ENCODE results near the gene ARHGAP12.

Gene ARHGAP12

DNA sequence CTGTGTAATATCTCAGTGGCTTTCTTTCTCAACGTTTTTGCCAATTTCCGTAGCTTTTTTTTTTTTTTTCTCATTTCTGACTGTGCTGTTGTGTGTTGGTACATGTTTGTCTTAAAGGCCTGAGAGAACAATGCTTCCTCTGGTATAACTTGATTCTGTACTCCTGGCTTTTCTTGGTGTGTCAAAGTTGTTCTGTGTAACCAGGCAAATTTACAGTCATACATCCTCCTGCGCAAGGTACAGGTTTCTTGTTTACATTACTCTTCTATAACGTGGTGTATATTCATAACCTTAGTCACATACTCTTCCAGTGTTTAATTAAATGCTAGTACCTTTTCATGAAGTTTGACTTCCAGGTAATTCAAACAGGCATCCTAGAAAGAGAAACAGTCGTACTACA, 8.3 kb upstream of the ARHGAP12 start:
- DNase-seq (ENCODE audit: low read depth in 1 of 2, low spot score in 1 of 2), result no peak

DNA sequence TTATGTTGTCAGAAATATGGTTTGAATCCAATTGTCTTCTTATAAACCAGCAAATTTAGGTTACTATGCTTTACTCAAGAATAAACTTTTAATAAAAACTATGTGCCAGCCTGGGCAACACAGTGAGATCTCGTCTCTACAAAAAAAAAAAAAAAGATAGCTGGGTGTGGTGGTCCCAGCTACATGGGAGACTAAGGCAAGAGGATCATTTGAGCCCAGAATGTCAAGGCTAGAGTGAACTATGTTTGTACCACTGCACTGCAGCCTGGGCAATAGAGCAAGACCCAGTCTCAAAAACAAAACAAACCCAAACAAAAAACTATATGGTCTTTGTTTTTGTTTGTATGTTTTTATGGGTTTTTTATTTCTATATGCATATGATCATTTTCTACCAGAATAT, 7.5 kb upstream of the ARHGAP12 start:
- no peak overlapping the region for H3K27ac ChIP-seq (replicated peaks)
- DNase-seq (ENCODE audit: low read depth in 1 of 2, low spot score in 1 of 2), result no peak
- peaks cover 2% of the 10 kb centered on the region for H3K27me3 ChIP-seq (ENCODE audit: insufficient read depth, poor library complexity, severe bottlenecking)
- H3K4me3 ChIP-seq (replicated peaks; ENCODE audit: insufficient read depth, low read length), result no peak overlapping the region
- TF ChIP-seq POLR2AphosphoS5 (IDR thresholded peaks at IDR 0.05; ENCODE audit: low read depth) (no peak), SPI1 (IDR thresholded peaks at IDR 0.05; ENCODE audit: borderline replicate concordance, low read depth) (no peak), GABPA (IDR thresholded peaks at IDR 0.05; ENCODE audit: low read depth) (no peak)
- TF ChIP-seq, protein P1, sequence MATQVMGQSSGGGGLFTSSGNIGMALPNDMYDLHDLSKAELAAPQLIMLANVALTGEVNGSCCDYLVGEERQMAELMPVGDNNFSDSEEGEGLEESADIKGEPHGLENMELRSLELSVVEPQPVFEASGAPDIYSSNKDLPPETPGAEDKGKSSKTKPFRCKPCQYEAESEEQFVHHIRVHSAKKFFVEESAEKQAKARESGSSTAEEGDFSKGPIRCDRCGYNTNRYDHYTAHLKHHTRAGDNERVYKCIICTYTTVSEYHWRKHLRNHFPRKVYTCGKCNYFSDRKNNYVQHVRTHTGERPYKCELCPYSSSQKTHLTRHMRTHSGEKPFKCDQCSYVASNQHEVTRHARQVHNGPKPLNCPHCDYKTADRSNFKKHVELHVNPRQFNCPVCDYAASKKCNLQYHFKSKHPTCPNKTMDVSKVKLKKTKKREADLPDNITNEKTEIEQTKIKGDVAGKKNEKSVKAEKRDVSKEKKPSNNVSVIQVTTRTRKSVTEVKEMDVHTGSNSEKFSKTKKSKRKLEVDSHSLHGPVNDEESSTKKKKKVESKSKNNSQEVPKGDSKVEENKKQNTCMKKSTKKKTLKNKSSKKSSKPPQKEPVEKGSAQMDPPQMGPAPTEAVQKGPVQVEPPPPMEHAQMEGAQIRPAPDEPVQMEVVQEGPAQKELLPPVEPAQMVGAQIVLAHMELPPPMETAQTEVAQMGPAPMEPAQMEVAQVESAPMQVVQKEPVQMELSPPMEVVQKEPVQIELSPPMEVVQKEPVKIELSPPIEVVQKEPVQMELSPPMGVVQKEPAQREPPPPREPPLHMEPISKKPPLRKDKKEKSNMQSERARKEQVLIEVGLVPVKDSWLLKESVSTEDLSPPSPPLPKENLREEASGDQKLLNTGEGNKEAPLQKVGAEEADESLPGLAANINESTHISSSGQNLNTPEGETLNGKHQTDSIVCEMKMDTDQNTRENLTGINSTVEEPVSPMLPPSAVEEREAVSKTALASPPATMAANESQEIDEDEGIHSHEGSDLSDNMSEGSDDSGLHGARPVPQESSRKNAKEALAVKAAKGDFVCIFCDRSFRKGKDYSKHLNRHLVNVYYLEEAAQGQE (IDR thresholded peaks at IDR 0.05; ENCODE audit: insufficient replicate concordance, low read depth), result no peak
- TF ChIP-seq, protein P2, sequence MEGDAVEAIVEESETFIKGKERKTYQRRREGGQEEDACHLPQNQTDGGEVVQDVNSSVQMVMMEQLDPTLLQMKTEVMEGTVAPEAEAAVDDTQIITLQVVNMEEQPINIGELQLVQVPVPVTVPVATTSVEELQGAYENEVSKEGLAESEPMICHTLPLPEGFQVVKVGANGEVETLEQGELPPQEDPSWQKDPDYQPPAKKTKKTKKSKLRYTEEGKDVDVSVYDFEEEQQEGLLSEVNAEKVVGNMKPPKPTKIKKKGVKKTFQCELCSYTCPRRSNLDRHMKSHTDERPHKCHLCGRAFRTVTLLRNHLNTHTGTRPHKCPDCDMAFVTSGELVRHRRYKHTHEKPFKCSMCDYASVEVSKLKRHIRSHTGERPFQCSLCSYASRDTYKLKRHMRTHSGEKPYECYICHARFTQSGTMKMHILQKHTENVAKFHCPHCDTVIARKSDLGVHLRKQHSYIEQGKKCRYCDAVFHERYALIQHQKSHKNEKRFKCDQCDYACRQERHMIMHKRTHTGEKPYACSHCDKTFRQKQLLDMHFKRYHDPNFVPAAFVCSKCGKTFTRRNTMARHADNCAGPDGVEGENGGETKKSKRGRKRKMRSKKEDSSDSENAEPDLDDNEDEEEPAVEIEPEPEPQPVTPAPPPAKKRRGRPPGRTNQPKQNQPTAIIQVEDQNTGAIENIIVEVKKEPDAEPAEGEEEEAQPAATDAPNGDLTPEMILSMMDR (IDR thresholded peaks at IDR 0.05; ENCODE audit: insufficient read depth, low read length), result no peak

More for the DNA sequence above, 8.3 kb upstream of the ARHGAP12 start:
- TF ChIP-seq, protein P1 (IDR thresholded peaks at IDR 0.05; ENCODE audit: insufficient replicate concordance, low read depth), result no peak
- TF ChIP-seq, protein P2 (IDR thresholded peaks at IDR 0.05; ENCODE audit: insufficient read depth, low read length), result no peak
- TF ChIP-seq SPI1 (IDR thresholded peaks at IDR 0.05; ENCODE audit: borderline replicate concordance, low read depth), result no peak
- TF ChIP-seq GABPA (IDR thresholded peaks at IDR 0.05; ENCODE audit: low read depth), result no peak
- TF ChIP-seq POLR2AphosphoS5 (IDR thresholded peaks at IDR 0.05; ENCODE audit: low read depth), result no peak
- peaks cover 2% of the 10 kb centered on the region for H3K27me3 ChIP-seq (ENCODE audit: insufficient read depth, poor library complexity, severe bottlenecking)
- H3K4me3 ChIP-seq (replicated peaks; ENCODE audit: insufficient read depth, low read length), result no peak overlapping the region
- H3K27ac ChIP-seq (replicated peaks), result no peak overlapping the region

DNA sequence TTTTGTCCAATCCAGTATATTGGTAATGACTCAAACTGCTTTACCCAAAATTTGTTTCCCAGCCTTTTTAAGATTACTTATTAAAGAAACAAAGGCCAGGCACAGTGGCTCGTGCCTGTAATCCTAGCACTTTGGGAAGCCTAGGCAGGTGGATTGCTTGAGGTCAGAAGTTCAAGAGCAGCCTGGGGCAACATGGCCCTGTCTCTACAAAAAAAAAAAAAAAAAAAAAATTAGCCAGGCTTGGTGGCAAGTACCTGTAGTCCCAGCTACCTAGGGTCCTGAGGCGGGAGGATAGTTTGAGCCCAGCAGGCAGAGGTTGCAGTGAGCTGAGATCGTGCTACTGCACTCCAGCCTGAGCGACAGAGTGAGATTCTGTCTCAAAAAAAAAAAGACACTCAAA, 7.0 kb upstream of the ARHGAP12 start:
- H3K27ac ChIP-seq (replicated peaks), result no peak overlapping the region
- TF ChIP-seq, protein P2 (IDR thresholded peaks at IDR 0.05; ENCODE audit: insufficient read depth, low read length), result no peak
- TF ChIP-seq, protein P1 (IDR thresholded peaks at IDR 0.05; ENCODE audit: insufficient replicate concordance, low read depth), result no peak
- DNase-seq (ENCODE audit: low read depth in 1 of 2, low spot score in 1 of 2), result no peak
- H3K27me3 ChIP-seq (ENCODE audit: insufficient read depth, poor library complexity, severe bottlenecking), result peaks cover 2% of the 10 kb centered on the region
- H3K4me3 ChIP-seq (replicated peaks; ENCODE audit: insufficient read depth, low read length), result no peak overlapping the region
